HL-60 (cell line): ENCODE measurements around the gene FASTKD3.

ENCODE experiments used
- DNase-seq, 2 experiments: peaks; one replicate each; pipeline ENCODE4 v3.0.0-alpha.2; 2010 to 2020; ENCODE audit warnings: low read depth in 1 of 2, low spot score in 1 of 2
- H3K27ac ChIP-seq: fragments of 250-450 bp; sonication (Bioruptor Pico); replicated peaks from 2 replicates; pipeline ENCODE4 v1.5.1; 2020; ENCODE audit warnings: mild to moderate bottlenecking, moderate library complexity
- H3K27me3 ChIP-seq: fragments of 250-450 bp; sonication (Bioruptor Pico); 2 replicates; pipeline ENCODE4 v1.5.1; 2021; ENCODE audit warnings: mild to moderate bottlenecking, moderate library complexity; ENCODE audit not compliant: insufficient read depth, poor library complexity, severe bottlenecking
- H3K4me3 ChIP-seq: replicated peaks from 2 replicates; pipeline ENCODE4 v1.5.1; 2011; ENCODE audit warnings: mild to moderate bottlenecking, control low read depth, low read length; ENCODE audit not compliant: insufficient read depth
- GABPA ChIP-seq: IDR thresholded peaks from 2 replicates; pipeline ENCODE4 v1.6.1; 2012; ENCODE audit warnings: low read depth
- POLR2AphosphoS5 ChIP-seq: IDR thresholded peaks from 2 replicates; pipeline ENCODE4 v1.6.1; 2012; ENCODE audit warnings: low read depth
- SPI1 ChIP-seq: IDR thresholded peaks from 2 replicates; pipeline ENCODE4 v1.6.1; 2012; ENCODE audit warnings: low read depth, mild to moderate bottlenecking, borderline replicate concordance
- TF ChIP-seq, protein P1 (sequence below): IDR thresholded peaks from 2 replicates; pipeline ENCODE4 v1.6.1; 2012; ENCODE audit warnings: low read depth; ENCODE audit not compliant: insufficient replicate concordance
- TF ChIP-seq, protein P2 (sequence below): IDR thresholded peaks from one replicate; pipeline ENCODE4 v1.5.1; 2011; ENCODE audit warnings: low read length, control low read depth, inconsistent platforms; ENCODE audit not compliant: insufficient read depth

Gene FASTKD3

DNA sequence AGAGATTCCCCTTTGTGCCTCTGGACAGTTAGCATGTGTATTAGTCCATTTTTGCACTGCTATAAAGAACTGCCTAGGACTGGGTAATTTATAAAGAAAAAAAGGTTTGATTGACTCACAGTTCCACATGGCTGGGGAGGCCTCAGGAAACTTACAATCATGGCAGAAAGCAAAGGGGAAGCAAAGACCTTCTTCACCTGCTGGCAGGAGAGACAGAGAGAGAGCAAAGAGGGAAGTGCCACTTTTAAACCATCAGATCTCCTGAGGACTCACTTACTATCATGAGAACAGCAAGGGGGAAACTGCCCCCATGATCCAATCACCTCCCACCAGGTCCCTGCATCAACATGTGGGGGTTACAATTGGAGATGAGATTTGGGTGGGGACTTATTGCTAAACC lies 23.9 kb downstream of the FASTKD3 start:
- H3K27me3 ChIP-seq, result peaks cover 16% of the 10 kb centered on the region
- TF ChIP-seq GABPA (no peak), SPI1 (peak; percentile 39; the same call in 1 of the 2 replicates)
- DNase-seq, result no peak
- H3K4me3 ChIP-seq, result no peak overlapping the region
- no peak overlapping the region for H3K27ac ChIP-seq

DNA sequence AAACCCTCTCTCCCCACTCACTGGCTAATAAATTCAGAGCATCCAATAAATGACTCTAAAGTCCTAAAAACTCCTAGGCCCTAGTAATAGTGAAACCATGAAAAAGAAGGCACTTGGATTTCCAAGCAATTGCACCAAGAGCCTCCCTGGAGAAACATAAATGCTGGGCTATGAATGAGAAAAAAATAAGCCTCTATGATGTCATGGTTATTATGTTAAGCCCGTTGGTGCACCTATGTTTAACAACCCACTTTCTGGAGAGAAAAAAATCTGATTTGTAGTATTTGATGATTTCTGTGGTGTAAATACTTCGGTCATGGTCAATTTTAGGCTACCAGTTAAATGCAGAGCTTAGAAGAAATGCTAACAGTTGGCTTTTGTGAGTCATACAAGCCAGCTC lies 26.3 kb downstream of the FASTKD3 start:
- TF ChIP-seq, protein P1, sequence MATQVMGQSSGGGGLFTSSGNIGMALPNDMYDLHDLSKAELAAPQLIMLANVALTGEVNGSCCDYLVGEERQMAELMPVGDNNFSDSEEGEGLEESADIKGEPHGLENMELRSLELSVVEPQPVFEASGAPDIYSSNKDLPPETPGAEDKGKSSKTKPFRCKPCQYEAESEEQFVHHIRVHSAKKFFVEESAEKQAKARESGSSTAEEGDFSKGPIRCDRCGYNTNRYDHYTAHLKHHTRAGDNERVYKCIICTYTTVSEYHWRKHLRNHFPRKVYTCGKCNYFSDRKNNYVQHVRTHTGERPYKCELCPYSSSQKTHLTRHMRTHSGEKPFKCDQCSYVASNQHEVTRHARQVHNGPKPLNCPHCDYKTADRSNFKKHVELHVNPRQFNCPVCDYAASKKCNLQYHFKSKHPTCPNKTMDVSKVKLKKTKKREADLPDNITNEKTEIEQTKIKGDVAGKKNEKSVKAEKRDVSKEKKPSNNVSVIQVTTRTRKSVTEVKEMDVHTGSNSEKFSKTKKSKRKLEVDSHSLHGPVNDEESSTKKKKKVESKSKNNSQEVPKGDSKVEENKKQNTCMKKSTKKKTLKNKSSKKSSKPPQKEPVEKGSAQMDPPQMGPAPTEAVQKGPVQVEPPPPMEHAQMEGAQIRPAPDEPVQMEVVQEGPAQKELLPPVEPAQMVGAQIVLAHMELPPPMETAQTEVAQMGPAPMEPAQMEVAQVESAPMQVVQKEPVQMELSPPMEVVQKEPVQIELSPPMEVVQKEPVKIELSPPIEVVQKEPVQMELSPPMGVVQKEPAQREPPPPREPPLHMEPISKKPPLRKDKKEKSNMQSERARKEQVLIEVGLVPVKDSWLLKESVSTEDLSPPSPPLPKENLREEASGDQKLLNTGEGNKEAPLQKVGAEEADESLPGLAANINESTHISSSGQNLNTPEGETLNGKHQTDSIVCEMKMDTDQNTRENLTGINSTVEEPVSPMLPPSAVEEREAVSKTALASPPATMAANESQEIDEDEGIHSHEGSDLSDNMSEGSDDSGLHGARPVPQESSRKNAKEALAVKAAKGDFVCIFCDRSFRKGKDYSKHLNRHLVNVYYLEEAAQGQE, result no peak
- TF ChIP-seq POLR2AphosphoS5 (no peak), SPI1 (no peak), GABPA (no peak)
- TF ChIP-seq, protein P2, sequence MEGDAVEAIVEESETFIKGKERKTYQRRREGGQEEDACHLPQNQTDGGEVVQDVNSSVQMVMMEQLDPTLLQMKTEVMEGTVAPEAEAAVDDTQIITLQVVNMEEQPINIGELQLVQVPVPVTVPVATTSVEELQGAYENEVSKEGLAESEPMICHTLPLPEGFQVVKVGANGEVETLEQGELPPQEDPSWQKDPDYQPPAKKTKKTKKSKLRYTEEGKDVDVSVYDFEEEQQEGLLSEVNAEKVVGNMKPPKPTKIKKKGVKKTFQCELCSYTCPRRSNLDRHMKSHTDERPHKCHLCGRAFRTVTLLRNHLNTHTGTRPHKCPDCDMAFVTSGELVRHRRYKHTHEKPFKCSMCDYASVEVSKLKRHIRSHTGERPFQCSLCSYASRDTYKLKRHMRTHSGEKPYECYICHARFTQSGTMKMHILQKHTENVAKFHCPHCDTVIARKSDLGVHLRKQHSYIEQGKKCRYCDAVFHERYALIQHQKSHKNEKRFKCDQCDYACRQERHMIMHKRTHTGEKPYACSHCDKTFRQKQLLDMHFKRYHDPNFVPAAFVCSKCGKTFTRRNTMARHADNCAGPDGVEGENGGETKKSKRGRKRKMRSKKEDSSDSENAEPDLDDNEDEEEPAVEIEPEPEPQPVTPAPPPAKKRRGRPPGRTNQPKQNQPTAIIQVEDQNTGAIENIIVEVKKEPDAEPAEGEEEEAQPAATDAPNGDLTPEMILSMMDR, result no peak
- H3K27ac ChIP-seq, result no peak overlapping the region
- no peak for DNase-seq
- peaks cover 5% of the 10 kb centered on the region for H3K27me3 ChIP-seq
- no peak overlapping the region for H3K4me3 ChIP-seq

DNA sequence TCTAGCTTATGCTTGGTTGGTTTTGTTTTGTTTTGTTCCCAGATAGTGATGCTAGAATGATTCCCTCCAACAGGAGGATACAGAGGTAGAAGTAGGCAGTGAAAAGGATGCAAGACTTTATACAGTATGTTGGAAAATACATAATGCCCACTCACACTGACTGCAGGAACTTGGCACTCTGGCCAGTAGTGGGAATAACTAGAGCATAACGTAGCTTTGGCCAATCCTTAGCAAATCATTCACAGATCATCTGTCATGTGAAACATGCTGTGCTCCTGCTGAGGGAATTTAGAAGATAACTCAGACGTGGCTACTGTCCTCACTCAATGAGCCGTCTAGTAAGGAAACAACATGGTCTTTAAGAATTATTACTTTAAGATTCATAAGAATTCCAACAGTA lies 31.4 kb downstream of the FASTKD3 start:
- DNase-seq, result no peak
- no peak overlapping the region for H3K4me3 ChIP-seq
- H3K27ac ChIP-seq, result no peak overlapping the region
- TF ChIP-seq, protein P1, result no peak
- TF ChIP-seq GABPA (no peak), POLR2AphosphoS5 (no peak)
- H3K27me3 ChIP-seq, result no peaks in the 10 kb centered on the region

DNA sequence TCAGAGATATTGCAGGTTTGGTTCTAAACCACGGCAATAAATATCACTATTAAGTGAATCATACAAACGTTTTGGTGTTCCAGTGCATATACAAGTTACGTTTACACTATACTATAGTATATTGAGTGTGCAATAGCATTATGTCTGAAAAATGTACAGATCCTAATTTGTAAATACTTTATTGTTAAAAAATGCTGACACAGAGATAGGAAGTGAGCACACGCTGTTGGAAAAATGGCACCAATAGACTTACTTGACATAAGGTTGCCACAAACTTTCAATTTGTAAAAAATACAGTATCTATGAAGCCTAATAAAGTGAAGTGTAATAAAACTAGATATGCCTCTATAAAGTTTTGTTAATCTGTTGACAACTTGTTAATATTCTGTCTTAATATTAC lies 33.8 kb downstream of the FASTKD3 start:
- Histone ChIP-seq H3K4me3 (no peak overlapping the region), H3K27ac (no peak overlapping the region), H3K27me3 (no peaks in the 10 kb centered on the region)
- DNase-seq, result no peak
- no peak for TF ChIP-seq SPI1
- TF ChIP-seq POLR2AphosphoS5, result no peak
- TF ChIP-seq, protein P2, result no peak
- no peak for TF ChIP-seq GABPA
- TF ChIP-seq, protein P1, result no peak
